ENCODE measurements around the gene SPAG16. TPM values are rescaled to one million over a fixed set of nuclear protein-coding genes. Genes with fewer than 3 reads are reported as not detected.

The SPAG16 gene
- total and polyA plus RNA-seq, 2 donors (not counting 1 experiment from before 2014, with no cell fraction given) = 3.4 to 8.6 TPM

- Histone ChIP-seq H3K4me2 (replicated peaks; ENCODE audit: low read depth, low read length, poor library complexity, severe bottlenecking) (no peak overlapping the region), H3K4me1 (ENCODE audit: control insufficient read depth in 2 of 2, insufficient read depth in 2 of 2, low read length in 2 of 2) (no peaks in the 10 kb centered on the region), H2AFZ (ENCODE audit: insufficient read depth, low read depth, low read length, poor library complexity, severe bottlenecking) (no peak overlapping the region), H3K9me3 (ENCODE audit: control extremely low read depth in 1 of 3, control insufficient read depth in 2 of 3, insufficient read depth in 1 of 3, low read length in 2 of 3) (no peaks in the 10 kb centered on the region), H3K36me3 (replicated peaks in 1 of 2; ENCODE audit: control extremely low read depth in 1 of 2, control insufficient read depth in 1 of 2, extremely low read depth in 1 of 2, insufficient read depth in 2 of 2, low read length in 1 of 2) (no peaks in the 10 kb centered on the region), H4K20me1 (ENCODE audit: control insufficient read depth, insufficient read depth, low read length, poor library complexity, severe bottlenecking) (no peaks in the 10 kb centered on the region), H3K27me3 (replicated peaks in 1 of 4; ENCODE audit: control extremely low read depth in 1 of 4, control insufficient read depth in 3 of 4, insufficient read depth in 4 of 4, low read length in 3 of 4) (no peaks in the 10 kb centered on the region), H3K9ac (ENCODE audit: low read length) (no peak overlapping the region), H3K27ac (ENCODE audit: low read length in 2 of 2) (no peak overlapping the region), H3K4me3 (ENCODE audit: control extremely low read depth in 1 of 5, extremely low read depth in 1 of 5, insufficient read depth in 1 of 5, low read depth in 2 of 5, low read length in 4 of 5) (no peak overlapping the region), H3K79me2 (ENCODE audit: control insufficient read depth, insufficient read depth, low read length) (no peaks in the 10 kb centered on the region)
- ChIA-PET CTCF (no interaction called here), POLR2A (no interaction called here)
- DNase-seq (no peak), ATAC-seq (ENCODE audit: low read depth) (no peak)
- no peak for TF ChIP-seq CTCF (IDR thresholded peaks at IDR 0.05)
- TF ChIP-seq EZH2 (IDR thresholded peaks at IDR 0.05; ENCODE audit: borderline replicate concordance, insufficient read depth, low read depth, low read length, poor library complexity, severe bottlenecking) = no peak
- intact Hi-C loops (cut with micrococcal nuclease) = no loop called here
- Mint-ChIP-seq H3K27ac (no peak overlapping the region), H3K4me3 (no peak overlapping the region), H3K4me1 (no peaks in the 10 kb centered on the region), H3K27me3 (no peaks in the 10 kb centered on the region), H3K9me3 (ENCODE audit: insufficient read depth) (no peaks in the 10 kb centered on the region)
- WGBS (ENCODE audit: insufficient coverage) = no CpG with 5 or more reads among the region's 2 CpGs
Observed at GRCh38 chr2:214064471-214064870, 780.2 kb downstream of the SPAG16 start.

- ATAC-seq (ENCODE audit: low read depth) (no peak), DNase-seq (no peak)
- H3K79me2 ChIP-seq (ENCODE audit: control insufficient read depth, insufficient read depth, low read length) = no peaks in the 10 kb centered on the region
- ChIA-PET CTCF (no interaction called here), POLR2A (no interaction called here)
- H3K9ac ChIP-seq (ENCODE audit: low read length) = no peak overlapping the region
- intact Hi-C loops (cut with micrococcal nuclease) = no loop called here
- no peaks in the 10 kb centered on the region for H3K9me3 ChIP-seq (ENCODE audit: control extremely low read depth in 1 of 3, control insufficient read depth in 2 of 3, insufficient read depth in 1 of 3, low read length in 2 of 3)
- Mint-ChIP-seq H3K27ac (no peak overlapping the region), H3K4me3 (no peak overlapping the region), H3K4me1 (no peaks in the 10 kb centered on the region), H3K27me3 (no peaks in the 10 kb centered on the region), H3K9me3 (ENCODE audit: insufficient read depth) (no peaks in the 10 kb centered on the region)
- no peak overlapping the region for H3K4me3 ChIP-seq (ENCODE audit: control extremely low read depth in 1 of 5, extremely low read depth in 1 of 5, insufficient read depth in 1 of 5, low read depth in 2 of 5, low read length in 4 of 5)
- H3K36me3 ChIP-seq (replicated peaks in 1 of 2; ENCODE audit: control extremely low read depth in 1 of 2, control insufficient read depth in 1 of 2, extremely low read depth in 1 of 2, insufficient read depth in 2 of 2, low read length in 1 of 2) = no peaks in the 10 kb centered on the region
- H3K4me1 ChIP-seq (ENCODE audit: control insufficient read depth in 2 of 2, insufficient read depth in 2 of 2, low read length in 2 of 2) = no peaks in the 10 kb centered on the region
- 100% methylated on average over 1 of the region's 2 CpGs for whole genome bisulfite sequencing (ENCODE audit: insufficient coverage)
- TF ChIP-seq CTCF (IDR thresholded peaks at IDR 0.05) (no peak), EZH2 (IDR thresholded peaks at IDR 0.05; ENCODE audit: borderline replicate concordance, insufficient read depth, low read depth, low read length, poor library complexity, severe bottlenecking) (no peak)
- H3K27ac ChIP-seq (ENCODE audit: low read length in 2 of 2) = no peak overlapping the region
- no peak overlapping the region for H2AFZ ChIP-seq (ENCODE audit: insufficient read depth, low read depth, low read length, poor library complexity, severe bottlenecking)
- no peaks in the 10 kb centered on the region for H4K20me1 ChIP-seq (ENCODE audit: control insufficient read depth, insufficient read depth, low read length, poor library complexity, severe bottlenecking)
- H3K27me3 ChIP-seq (replicated peaks in 1 of 4; ENCODE audit: control extremely low read depth in 1 of 4, control insufficient read depth in 3 of 4, insufficient read depth in 4 of 4, low read length in 3 of 4) = no peaks in the 10 kb centered on the region
- no peak overlapping the region for H3K4me2 ChIP-seq (replicated peaks; ENCODE audit: low read depth, low read length, poor library complexity, severe bottlenecking)
Observed at GRCh38 chr2:214066862-214067261, 782.6 kb downstream of the SPAG16 start.

All from B cell (primary cell).